ENCODE results near the gene PPP1R3D.

- TF ChIP-seq CTCF (conservative IDR thresholded peaks at IDR 0.05; ENCODE audit: low read depth, low read length) = no peak
- no peak for TF ChIP-seq EZH2 (IDR thresholded peaks at IDR 0.05; ENCODE audit: borderline replicate concordance, low read depth, low read length, poor library complexity, severe bottlenecking)
Observed at GRCh38 chr20:59945731-59946130, 5.6 kb upstream of the PPP1R3D start.

Measured in A673 (cell line).